ENCODE data around the gene IL32. TPM values are rescaled to one million over a fixed set of nuclear protein-coding genes. Genes with fewer than 3 reads are reported as not detected.
A peak's percentile ranks its signal among the peaks of the same experiment; 100 is the strongest.

IL32 gene
- total and polyA plus RNA-seq, 2 experiments from 2014 or later, result 2.3 to 6.1 TPM

DNA sequence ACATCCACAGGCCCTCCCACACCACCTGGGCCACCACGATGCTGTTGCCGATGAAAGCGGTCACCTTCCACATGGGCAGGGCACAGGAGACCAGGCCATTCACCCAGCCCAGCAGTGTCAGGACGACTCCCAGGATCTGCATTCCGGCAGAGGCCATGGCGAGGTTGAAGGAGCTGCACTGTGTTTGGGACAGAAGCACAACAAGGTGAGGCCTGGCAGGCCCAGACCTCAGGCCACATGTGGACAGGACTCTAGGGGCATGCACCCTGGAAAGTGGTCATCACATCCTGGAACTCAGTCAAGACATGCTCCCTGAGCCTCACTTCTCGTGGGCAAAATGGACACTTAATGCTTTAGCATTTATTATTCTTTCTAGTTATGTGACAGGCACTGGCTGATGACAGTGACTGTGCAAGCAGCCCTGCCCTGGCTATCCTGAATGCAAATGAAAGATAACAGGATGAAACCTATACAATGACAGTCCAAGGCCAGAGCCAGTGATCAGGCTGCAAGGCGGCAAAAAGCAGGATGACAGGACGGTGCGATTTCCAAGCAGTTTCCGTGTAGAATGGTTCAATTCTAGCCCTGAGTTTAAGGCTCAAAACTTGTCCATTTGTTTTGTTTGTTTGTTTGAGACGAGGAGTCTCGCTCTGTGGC is 49.4 kb upstream of the IL32 start:
- Histone ChIP-seq H3K27ac (ENCODE audit: low read depth) (no peak overlapping the region), H3K36me3 (ENCODE audit: insufficient read depth) (no peaks in the 10 kb centered on the region), H3K27me3 (ENCODE audit: insufficient read depth) (peaks cover 11% of the 10 kb centered on the region), H3K4me2 (peak overlapping the region; percentile 99), H3K79me2 (replicated peaks; ENCODE audit: insufficient read depth) (peaks cover 28% of the 10 kb centered on the region), H2AFZ (no peak overlapping the region), H3K4me1 (ENCODE audit: insufficient read depth) (peaks cover 62% of the 10 kb centered on the region), H3F3A (replicated peaks; ENCODE audit: low read depth) (peaks cover 54% of the 10 kb centered on the region), H3K4me3 (peak overlapping the region; percentile 34; the same call in 1 of the 2 replicates), H3K9me2 (ENCODE audit: insufficient read depth) (no peaks in the 10 kb centered on the region), H4K20me1 (replicated peaks; ENCODE audit: insufficient read depth) (peaks cover 25% of the 10 kb centered on the region)
- ATAC-seq, result no peak
- Mint-ChIP-seq H3K27ac (peak overlapping the region; percentile 81), H3K4me3 (peak overlapping the region; percentile 95), H3K36me3 (ENCODE audit: low read depth) (peaks cover 34% of the 10 kb centered on the region), H3K27me3 (ENCODE audit: insufficient read depth, low read depth, poor library complexity) (peaks cover 52% of the 10 kb centered on the region), H3K4me1 (peaks cover 53% of the 10 kb centered on the region), H3K9me3 (peaks cover 7% of the 10 kb centered on the region; the same call in 2 of the 3 replicates)
- TF ChIP-seq CREB1 (CRISPR knock-in tag; IDR thresholded peaks at IDR 0.05; ENCODE audit: low read depth) (no peak), NANOG (IDR thresholded peaks at IDR 0.05; ENCODE audit: borderline replicate concordance) (no peak), ZNF114 (CRISPR knock-in tag; IDR thresholded peaks at IDR 0.05) (no peak), STAT1 (IDR thresholded peaks at IDR 0.05; ENCODE audit: unreplicated experiment) (no peak), CTCF (conservative IDR thresholded peaks at IDR 0.05; ENCODE audit: low read depth in 2 of 2) (no peak), ZNF331 (CRISPR knock-in tag; IDR thresholded peaks at IDR 0.05; ENCODE audit: low read depth) (no peak), EZH2phosphoT487 (IDR thresholded peaks at IDR 0.05; ENCODE audit: unreplicated experiment) (no peak), POLR2AphosphoS5 (IDR thresholded peaks at IDR 0.05; ENCODE audit: low read depth) (no peak), JUNB (IDR thresholded peaks at IDR 0.05; ENCODE audit: unreplicated experiment) (no peak), EZH2 (IDR thresholded peaks at IDR 0.05; ENCODE audit: low read depth, unreplicated experiment) (no peak)
- DNase-seq (ENCODE audit: low spot score), result no peak

GRCh38 chr16:3017344-3017743 is 48.1 kb upstream of the IL32 start:
- H3K9me3 Mint-ChIP-seq, result peaks cover 7% of the 10 kb centered on the region; the same call in 2 of the 3 replicates
- H3K4me1 ChIP-seq (ENCODE audit: insufficient read depth), result peaks cover 59% of the 10 kb centered on the region
- H3K27ac ChIP-seq (ENCODE audit: low read depth), result peak overlapping the region; percentile 99
- H3K27me3 Mint-ChIP-seq (ENCODE audit: insufficient read depth, low read depth, poor library complexity), result peaks cover 51% of the 10 kb centered on the region
- peaks cover 30% of the 10 kb centered on the region for H4K20me1 ChIP-seq (replicated peaks; ENCODE audit: insufficient read depth)
- peaks cover 44% of the 10 kb centered on the region for H3K36me3 Mint-ChIP-seq (ENCODE audit: low read depth)
- H3K27ac Mint-ChIP-seq, result peak overlapping the region; percentile 92
- peaks cover 34% of the 10 kb centered on the region for H3K79me2 ChIP-seq (replicated peaks; ENCODE audit: insufficient read depth)
- peaks cover 55% of the 10 kb centered on the region for H3K4me1 Mint-ChIP-seq
- H3K9me2 ChIP-seq (ENCODE audit: insufficient read depth), result no peaks in the 10 kb centered on the region
- no peaks in the 10 kb centered on the region; the same call in 1 of the 2 replicates for H3K27me3 ChIP-seq (ENCODE audit: insufficient read depth)
- H3K36me3 ChIP-seq (ENCODE audit: insufficient read depth), result no peaks in the 10 kb centered on the region
- H3K4me3 Mint-ChIP-seq, result peak overlapping the region; percentile 95
- peaks cover 58% of the 10 kb centered on the region for H3F3A ChIP-seq (replicated peaks; ENCODE audit: low read depth)
- H3K4me3 ChIP-seq, result peak overlapping the region; percentile 99
- DNase-seq (ENCODE audit: low spot score) (peak; percentile 33), ATAC-seq (no peak; the same call in 2 of the 3 replicates)
- H2AFZ ChIP-seq, result no peak overlapping the region
- peak overlapping the region; percentile 99 for H3K4me2 ChIP-seq
- TF ChIP-seq JUNB (IDR thresholded peaks at IDR 0.05; ENCODE audit: unreplicated experiment), result no peak
- no peak for TF ChIP-seq ZNF114 (CRISPR knock-in tag; IDR thresholded peaks at IDR 0.05)
- TF ChIP-seq EZH2 (IDR thresholded peaks at IDR 0.05; ENCODE audit: low read depth, unreplicated experiment), result no peak
- TF ChIP-seq STAT1 (IDR thresholded peaks at IDR 0.05; ENCODE audit: unreplicated experiment), result no peak
- TF ChIP-seq ZNF462 (CRISPR knock-in tag; IDR thresholded peaks at IDR 0.05), result no peak
- no peak for TF ChIP-seq ETS1 (IDR thresholded peaks at IDR 0.05)
- TF ChIP-seq EZH2phosphoT487 (IDR thresholded peaks at IDR 0.05; ENCODE audit: unreplicated experiment), result no peak
- no peak for TF ChIP-seq NANOG (IDR thresholded peaks at IDR 0.05; ENCODE audit: borderline replicate concordance)

Measured in GM23338 (cell line).